HCT116 (cell line): ENCODE data around the gene ZNF304. TPM values are rescaled to one million over a fixed set of nuclear protein-coding genes. Genes with fewer than 3 reads are reported as not detected.

ENCODE experiments used
- ATAC-seq: fragments of 200-7000 bp; cut with Tn5 transposase; 2 replicates; pipeline ENCODE4 v1.9.1; 2020; ENCODE audit warnings: mild to moderate bottlenecking, moderate library complexity
- BruUV-seq: library from RNA; stranded (reverse); fragments of 400-500 nt; replicated peaks from 2 replicates; lab custom pipeline; 2021; lab: Mats Ljungman, UMichigan
- CTCF ChIA-PET: fragments of 300-600 bp; sonication (Branson Sonifier 250); formaldehyde crosslinking; loops from one replicate; lab custom pipeline; 2021; ENCODE audit warnings: antibody characterized with exemption; lab: Charles Lee
- POLR2A ChIA-PET: fragments of 300-600, 350-600 bp; sonication (Branson Sonifier 250); formaldehyde crosslinking; loops from one replicate; lab custom pipeline; 2021; ENCODE audit warnings: antibody characterized with exemption; lab: Charles Lee
- RAD21 ChIA-PET, 2 experiments: fragments of 300-600 bp; sonication (Branson Sonifier 250); formaldehyde crosslinking; loops; one replicate each; lab custom pipeline; 2023; ENCODE audit warnings: low total read pairs in 2 of 2; ENCODE audit not compliant: uncharacterized antibody in 2 of 2, unreplicated experiment in 2 of 2, low non-redundant PET in 1 of 2; lab: Charles Lee
- DNase-seq: peaks from one replicate; pipeline ENCODE4 v3.0.0-alpha.2; 2010; ENCODE audit warnings: low read depth, low spot score
- H2AFZ ChIP-seq: fragments of 200-600 bp; shearing (Covaris generic), sonication (generic); 2 replicates; pipeline ENCODE4 v1.6.1; 2017; ENCODE audit warnings: low read depth, mixed run types, mixed read lengths, antibody characterized with exemption, low read length; ENCODE audit not compliant: poor library complexity, severe bottlenecking
- H3K27ac ChIP-seq: 2 replicates; pipeline ENCODE4 v1.5.1; 2012; ENCODE audit warnings: low read depth, low read length
- H3K27me3 ChIP-seq: fragments of 200-600 bp; sonication (generic); 2 replicates; pipeline ENCODE4 v1.6.1; 2016; ENCODE audit warnings: mixed run types, low read length, mixed read lengths; ENCODE audit not compliant: insufficient read depth
- H3K36me3 ChIP-seq, 2 experiments: fragments of 200-500 bp in 1 of 2; fragments of 200-600 bp in 1 of 2; sonication (Bioruptor generic) in 1 of 2; sonication (generic) in 1 of 2; 2 replicates each; pipeline versions ENCODE4 v1.5.1 to v1.6.1; 2014 to 2016; ENCODE audit warnings: low read length in 2 of 2, inconsistent platforms in 1 of 2, mixed read lengths in 1 of 2, mixed run types in 1 of 2; ENCODE audit not compliant: insufficient read depth in 2 of 2, control insufficient read depth in 1 of 2
- H3K4me1 ChIP-seq, 2 experiments: fragments of 200-600 bp in 1 of 2; sonication (generic) in 1 of 2; 2 replicates each; pipeline versions ENCODE4 v1.5.1 to v1.6.1; 2012 to 2017; ENCODE audit warnings: low read length in 2 of 2, inconsistent platforms in 1 of 2, mild to moderate bottlenecking in 1 of 2, mixed read lengths in 1 of 2, mixed run types in 1 of 2, moderate library complexity in 1 of 2; ENCODE audit not compliant: insufficient read depth in 2 of 2, control insufficient read depth in 1 of 2
- H3K4me2 ChIP-seq: fragments of 200-600 bp; sonication (generic); 2 replicates; pipeline ENCODE4 v1.6.1; 2017; ENCODE audit warnings: mixed run types, low read length, mixed read lengths
- H3K4me3 ChIP-seq, 2 experiments: fragments of 200-600 bp in 1 of 2; sonication (generic) in 1 of 2; replicated peaks in 1 of 2; 2 replicates each; pipeline ENCODE4 v1.5.1; 2011 to 2016; ENCODE audit warnings: low read length in 2 of 2, control low read depth in 1 of 2, low read depth in 1 of 2, mild to moderate bottlenecking in 1 of 2, mixed read lengths in 1 of 2, mixed run types in 1 of 2
- H3K79me2 ChIP-seq: fragments of 200-600 bp; sonication (generic); 2 replicates; pipeline ENCODE4 v1.6.1; 2017; ENCODE audit warnings: mild to moderate bottlenecking, mixed run types, low read length, moderate library complexity, mixed read lengths; ENCODE audit not compliant: insufficient read depth
- H3K9ac ChIP-seq: fragments of 200-600 bp; sonication (generic); 2 replicates; pipeline ENCODE4 v1.6.1; 2016; ENCODE audit warnings: low read length, mixed read lengths
- H3K9me2 ChIP-seq: fragments of 200-600 bp; sonication (generic), shearing (Covaris generic); 2 replicates; pipeline ENCODE4 v1.6.1; 2017; ENCODE audit warnings: mixed run types, mild to moderate bottlenecking, moderate library complexity; ENCODE audit not compliant: insufficient read depth
- H3K9me3 ChIP-seq, 2 experiments: fragments of 200-500 bp in 1 of 2; fragments of 200-600 bp in 1 of 2; sonication (Bioruptor generic) in 1 of 2; sonication (generic) in 1 of 2; 2 replicates each; pipeline ENCODE4 v1.6.1; 2014 to 2017; ENCODE audit warnings: low read length in 2 of 2, mixed read lengths in 2 of 2, inconsistent platforms in 1 of 2, low read depth in 1 of 2, mild to moderate bottlenecking in 1 of 2, mixed run types in 1 of 2, moderate library complexity in 1 of 2; ENCODE audit not compliant: control insufficient read depth in 1 of 2, insufficient read depth in 1 of 2
- H4K20me1 ChIP-seq: fragments of 200-600 bp; sonication (generic), shearing (Covaris generic); 2 replicates; pipeline ENCODE4 v1.6.1; 2017; ENCODE audit warnings: mixed run types, mild to moderate bottlenecking, moderate library complexity; ENCODE audit not compliant: insufficient read depth
- CBX3 ChIP-seq: IDR thresholded peaks from 2 replicates; pipeline ENCODE4 v1.6.1; 2012; ENCODE audit warnings: low read depth
- EGR1 ChIP-seq: IDR thresholded peaks from 2 replicates; pipeline ENCODE4 v1.6.1; 2012; ENCODE audit warnings: low read depth
- ELF1 ChIP-seq: IDR thresholded peaks from 2 replicates; pipeline ENCODE4 v1.6.1; 2012; ENCODE audit warnings: low read depth, borderline replicate concordance
- EZH2phosphoT487 ChIP-seq: fragments of 200-600 bp; IDR thresholded peaks from 2 replicates; pipeline ENCODE4 v1.6.1; 2018; ENCODE audit warnings: antibody characterized with exemption, borderline replicate concordance
- POLR2A ChIP-seq: IDR thresholded peaks from 2 replicates; pipeline ENCODE4 v1.7.0; 2011; ENCODE audit warnings: borderline replicate concordance; ENCODE audit not compliant: insufficient read depth, insufficient read length; ENCODE audit errors: extremely low read depth
- RAD21 ChIP-seq: IDR thresholded peaks from 2 replicates; pipeline ENCODE4 v1.6.1; 2012; ENCODE audit warnings: low read depth, mild to moderate bottlenecking
- SRF ChIP-seq: IDR thresholded peaks from 2 replicates; pipeline ENCODE4 v1.6.1; 2012; ENCODE audit warnings: low read depth
- TCF7L2 ChIP-seq: IDR thresholded peaks from 2 replicates; pipeline ENCODE4 v1.7.0; 2011; ENCODE audit warnings: borderline replicate concordance, inconsistent platforms; ENCODE audit not compliant: insufficient read depth, insufficient read length; ENCODE audit errors: extremely low read depth
- YY1 ChIP-seq: IDR thresholded peaks from 2 replicates; pipeline ENCODE4 v1.6.1; 2011; ENCODE audit warnings: low read length, low read depth, moderate library complexity, mild to moderate bottlenecking; ENCODE audit not compliant: insufficient replicate concordance; ENCODE audit errors: extremely low read depth
- ZNF274 ChIP-seq: fragments of 200-500 bp; sonication (Bioruptor generic); IDR thresholded peaks from 2 replicates; pipeline ENCODE4 v1.6.1; 2014; ENCODE audit warnings: mild to moderate bottlenecking, low read depth, low read length, inconsistent platforms
- intact Hi-C: fragments of 100-400 bp; cut with micrococcal nuclease; formaldehyde crosslinking; loops from 2 replicates; pipeline ENCODE4 v1.10.0; 2022
- total RNA-seq: library from RNA; stranded (reverse); gene quantifications from one replicate; pipeline ENCODE4 v1.2.1, GENCODE V29; 2021; ENCODE audit not compliant: unreplicated experiment
- TF ChIP-seq, protein P1 (sequence below), 3 experiments: fragments of 200-600 bp in 1 of 3; sonication (generic) in 1 of 3; IDR thresholded peaks in 2 of 3; conservative IDR thresholded peaks in 1 of 3; 2 replicates each; pipeline ENCODE4 v1.5.1; 2012 to 2017; ENCODE audit warnings: low read depth in 2 of 3, low read length in 2 of 3, antibody characterized with exemption in 1 of 3, borderline replicate concordance in 1 of 3, control low read depth in 1 of 3, mild to moderate bottlenecking in 1 of 3, mixed read lengths in 1 of 3, mixed run types in 1 of 3, moderate library complexity in 1 of 3; ENCODE audit not compliant: insufficient read depth in 1 of 3
- TF ChIP-seq, protein P2 (sequence below): IDR thresholded peaks from 2 replicates; pipeline ENCODE4 v1.6.1; 2011; ENCODE audit warnings: mild to moderate bottlenecking, low read length, moderate library complexity; ENCODE audit not compliant: insufficient replicate concordance; ENCODE audit errors: extremely low read depth
- TF ChIP-seq, protein P3 (sequence below): IDR thresholded peaks from 2 replicates; pipeline ENCODE4 v1.6.1; 2012

Gene ZNF304
- total RNA-seq, 1 experiment from 2014 or later: 6.3 TPM

DNA sequence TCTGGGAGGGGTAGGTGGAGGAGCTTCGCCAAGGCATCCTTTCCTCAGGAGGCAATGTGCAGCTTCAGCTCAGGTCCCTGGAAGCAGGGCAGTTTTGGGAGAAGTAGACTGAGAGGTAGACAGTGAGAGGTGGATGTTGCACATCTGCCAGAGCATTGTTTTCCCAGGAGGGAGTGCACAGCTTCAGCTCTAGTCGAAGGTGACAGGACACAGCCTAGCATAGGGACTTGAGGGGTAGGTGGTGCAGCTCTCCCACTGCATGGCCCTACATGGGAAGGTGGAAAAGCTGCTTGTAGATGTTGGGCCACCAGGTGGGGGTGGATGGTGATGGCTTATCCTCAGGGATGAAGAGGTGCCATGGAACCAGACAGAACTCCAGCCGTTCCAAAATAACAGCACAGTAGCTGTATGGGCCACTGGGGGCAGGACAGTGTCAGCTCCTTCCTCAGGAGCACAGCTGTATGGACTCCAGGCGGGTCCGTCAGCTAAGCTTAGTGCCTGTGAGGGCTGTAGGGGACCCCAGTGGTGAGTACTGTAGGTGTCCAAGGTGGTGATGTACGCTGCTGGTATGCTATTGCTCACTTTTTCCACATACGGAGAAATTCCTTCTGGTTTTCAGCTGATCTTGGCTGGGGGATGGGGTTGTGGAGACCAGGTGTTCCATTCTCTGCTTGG is 48.2 kb upstream of the ZNF304 start:
- BruUV-seq: no TSS peak
- Histone ChIP-seq H3K27me3 (no peaks in the 10 kb centered on the region), H2AFZ (no peak overlapping the region), H3K9ac (no peak overlapping the region), H3K9me2 (no peaks in the 10 kb centered on the region), H3K4me1 (peaks cover 0 to 23% of the 10 kb centered on the region in 2 experiments; a peak in 2 of 4 replicates), H3K4me3 (no peak overlapping the region), H3K9me3 (no peaks in the 10 kb centered on the region)
- RAD21 ChIA-PET: no interaction called here
- TF ChIP-seq, protein P1, sequence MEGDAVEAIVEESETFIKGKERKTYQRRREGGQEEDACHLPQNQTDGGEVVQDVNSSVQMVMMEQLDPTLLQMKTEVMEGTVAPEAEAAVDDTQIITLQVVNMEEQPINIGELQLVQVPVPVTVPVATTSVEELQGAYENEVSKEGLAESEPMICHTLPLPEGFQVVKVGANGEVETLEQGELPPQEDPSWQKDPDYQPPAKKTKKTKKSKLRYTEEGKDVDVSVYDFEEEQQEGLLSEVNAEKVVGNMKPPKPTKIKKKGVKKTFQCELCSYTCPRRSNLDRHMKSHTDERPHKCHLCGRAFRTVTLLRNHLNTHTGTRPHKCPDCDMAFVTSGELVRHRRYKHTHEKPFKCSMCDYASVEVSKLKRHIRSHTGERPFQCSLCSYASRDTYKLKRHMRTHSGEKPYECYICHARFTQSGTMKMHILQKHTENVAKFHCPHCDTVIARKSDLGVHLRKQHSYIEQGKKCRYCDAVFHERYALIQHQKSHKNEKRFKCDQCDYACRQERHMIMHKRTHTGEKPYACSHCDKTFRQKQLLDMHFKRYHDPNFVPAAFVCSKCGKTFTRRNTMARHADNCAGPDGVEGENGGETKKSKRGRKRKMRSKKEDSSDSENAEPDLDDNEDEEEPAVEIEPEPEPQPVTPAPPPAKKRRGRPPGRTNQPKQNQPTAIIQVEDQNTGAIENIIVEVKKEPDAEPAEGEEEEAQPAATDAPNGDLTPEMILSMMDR (IDR thresholded peaks at IDR 0.05 in 2 of 3, conservative IDR thresholded peaks at IDR 0.05 in 1 of 3; ENCODE audit: borderline replicate concordance in 1 of 3, insufficient read depth in 1 of 3, low read depth in 2 of 3, low read length in 2 of 3): peak in 1 of 3 experiments; percentile 24; a peak in 2 of 6 replicates
- TF ChIP-seq ELF1: no peak
- TF ChIP-seq, all 23 proteins: peak for 1
- no peak overlapping the region for H3K4me2 ChIP-seq
- H3K36me3 ChIP-seq: peaks cover 6 to 21% of the 10 kb centered on the region in 2 experiments
- ATAC-seq (peak; percentile 59; the same call in 1 of the 2 replicates), DNase-seq (no peak)
- H3K27ac ChIP-seq: no peak overlapping the region
- intact Hi-C loops: no loop called here
- H3K79me2 ChIP-seq: peaks cover 67% of the 10 kb centered on the region
- H4K20me1 ChIP-seq: no peaks in the 10 kb centered on the region
- ChIA-PET CTCF (no interaction called here), POLR2A (interaction anchor here (0.9 kb wide), 1 partner anchor 17 kb away, joined by 3 read pairs; the partner anchor contains the start of gene ZNF543)

DNA sequence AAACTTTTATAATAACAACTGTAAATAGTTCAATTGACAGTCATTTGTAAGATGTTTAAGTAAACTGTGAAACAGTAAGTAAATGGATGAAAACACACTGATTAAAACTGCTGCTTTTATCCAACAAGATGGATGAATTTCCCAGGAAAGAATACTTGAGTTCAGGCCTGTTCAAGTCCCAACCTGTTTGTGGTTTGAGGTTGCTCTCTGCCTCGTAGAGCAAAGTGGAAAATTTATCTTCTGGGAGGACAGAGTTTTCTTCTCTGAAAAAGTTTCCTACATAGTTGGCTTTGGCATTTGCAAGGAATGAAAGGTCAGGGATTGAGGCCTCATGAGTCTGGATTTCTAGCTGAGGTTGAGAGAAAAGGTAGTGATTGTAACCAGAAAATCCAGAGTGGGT is 46.0 kb upstream of the ZNF304 start:
- ChIA-PET RAD21 (no interaction called here), POLR2A (no interaction called here), CTCF (no interaction called here)
- no peaks in the 10 kb centered on the region for H4K20me1 ChIP-seq
- DNase-seq: no peak
- intact Hi-C loops: no loop called here
- TF ChIP-seq TCF7L2 (no peak), SRF (no peak), ZNF274 (no peak), POLR2A (no peak), RAD21 (no peak), EGR1 (no peak), CBX3 (no peak), ELF1 (no peak), YY1 (no peak), EZH2phosphoT487 (no peak)
- TF ChIP-seq, protein P2, sequence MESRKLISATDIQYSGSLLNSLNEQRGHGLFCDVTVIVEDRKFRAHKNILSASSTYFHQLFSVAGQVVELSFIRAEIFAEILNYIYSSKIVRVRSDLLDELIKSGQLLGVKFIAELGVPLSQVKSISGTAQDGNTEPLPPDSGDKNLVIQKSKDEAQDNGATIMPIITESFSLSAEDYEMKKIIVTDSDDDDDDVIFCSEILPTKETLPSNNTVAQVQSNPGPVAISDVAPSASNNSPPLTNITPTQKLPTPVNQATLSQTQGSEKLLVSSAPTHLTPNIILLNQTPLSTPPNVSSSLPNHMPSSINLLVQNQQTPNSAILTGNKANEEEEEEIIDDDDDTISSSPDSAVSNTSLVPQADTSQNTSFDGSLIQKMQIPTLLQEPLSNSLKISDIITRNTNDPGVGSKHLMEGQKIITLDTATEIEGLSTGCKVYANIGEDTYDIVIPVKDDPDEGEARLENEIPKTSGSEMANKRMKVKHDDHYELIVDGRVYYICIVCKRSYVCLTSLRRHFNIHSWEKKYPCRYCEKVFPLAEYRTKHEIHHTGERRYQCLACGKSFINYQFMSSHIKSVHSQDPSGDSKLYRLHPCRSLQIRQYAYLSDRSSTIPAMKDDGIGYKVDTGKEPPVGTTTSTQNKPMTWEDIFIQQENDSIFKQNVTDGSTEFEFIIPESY: no peak
- TF ChIP-seq, protein P3, sequence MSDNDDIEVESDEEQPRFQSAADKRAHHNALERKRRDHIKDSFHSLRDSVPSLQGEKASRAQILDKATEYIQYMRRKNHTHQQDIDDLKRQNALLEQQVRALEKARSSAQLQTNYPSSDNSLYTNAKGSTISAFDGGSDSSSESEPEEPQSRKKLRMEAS: no peak
- no peak overlapping the region for H3K4me3 ChIP-seq
- H2AFZ ChIP-seq: no peak overlapping the region
- H3K36me3 ChIP-seq: peaks cover 3 to 18% of the 10 kb centered on the region in 2 experiments
- H3K9me2 ChIP-seq: no peaks in the 10 kb centered on the region
- no peak overlapping the region for H3K9ac ChIP-seq
- no peak overlapping the region for H3K4me2 ChIP-seq
- H3K79me2 ChIP-seq: peaks cover 49% of the 10 kb centered on the region
- no peak overlapping the region for H3K27ac ChIP-seq
- no peaks in the 10 kb centered on the region for H3K27me3 ChIP-seq
- H3K9me3 ChIP-seq: no peaks in the 10 kb centered on the region
- no peak for ATAC-seq
- peaks cover 0 to 23% of the 10 kb centered on the region in 2 experiments; a peak in 2 of 4 replicates for H3K4me1 ChIP-seq
- no TSS peak for BruUV-seq
